IPS DF 4.7 (cell line): ENCODE data around the gene ERBB2.
"Not testable (repeated sequence)": the region's sequence is repeated elsewhere in the genome, so short reads cannot be mapped to it uniquely, and the experiment has no call there.

Source experiments
- DNase-seq: peaks from one replicate; pipeline ENCODE4 v3.0.0-alpha.2; 2013; ENCODE audit warnings: low spot score; ENCODE audit errors: extremely low read depth

The ERBB2 gene

DNA sequence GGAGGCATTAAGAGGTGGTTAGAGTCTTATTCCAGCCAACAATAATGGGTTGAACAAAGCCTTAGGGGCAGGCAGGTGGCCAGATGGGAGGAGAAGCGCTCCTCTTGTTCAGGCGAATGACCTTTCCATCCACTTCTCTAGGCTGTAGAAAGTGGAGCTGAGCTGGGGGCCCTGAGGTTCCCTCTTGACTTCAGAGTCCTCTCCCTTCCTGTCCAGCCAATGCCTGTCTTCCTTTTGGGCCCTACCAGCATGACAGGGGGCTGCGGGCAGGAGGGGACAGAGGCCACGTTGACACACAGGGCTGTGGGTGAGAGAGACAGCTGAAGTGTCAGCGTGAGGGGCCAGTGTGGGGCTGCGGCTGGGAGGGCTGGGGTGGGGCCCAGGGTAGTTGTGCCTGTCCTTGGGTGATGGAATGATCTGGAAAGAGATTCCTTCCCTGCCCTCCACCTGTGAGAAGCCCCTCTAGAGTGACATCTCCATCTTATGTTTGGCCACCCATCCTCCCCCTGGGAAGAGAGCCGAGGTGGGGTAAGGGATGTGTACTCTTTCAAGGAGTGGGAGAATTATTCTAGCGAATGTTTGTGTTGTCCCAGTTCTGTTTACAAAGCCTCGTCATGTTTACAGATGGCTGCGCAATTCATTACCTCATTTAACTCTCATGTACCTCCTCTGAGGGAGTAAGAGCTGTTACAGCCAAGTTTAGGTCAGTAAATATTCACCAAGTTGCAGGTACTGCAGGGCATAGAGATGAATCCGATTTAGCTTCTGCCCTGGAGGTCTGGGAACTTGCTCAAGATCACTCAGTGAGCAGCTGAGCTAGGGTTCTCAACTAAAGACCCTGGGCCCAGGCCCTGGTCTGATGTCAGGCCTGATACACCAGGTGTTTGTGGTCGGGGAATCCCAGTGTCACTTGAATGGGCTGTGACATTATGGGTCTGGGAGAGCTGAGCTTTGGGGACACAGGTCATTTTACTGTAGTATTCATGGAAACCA lies 3.3 kb downstream of the ERBB2 start:
- no peak for DNase-seq

DNA sequence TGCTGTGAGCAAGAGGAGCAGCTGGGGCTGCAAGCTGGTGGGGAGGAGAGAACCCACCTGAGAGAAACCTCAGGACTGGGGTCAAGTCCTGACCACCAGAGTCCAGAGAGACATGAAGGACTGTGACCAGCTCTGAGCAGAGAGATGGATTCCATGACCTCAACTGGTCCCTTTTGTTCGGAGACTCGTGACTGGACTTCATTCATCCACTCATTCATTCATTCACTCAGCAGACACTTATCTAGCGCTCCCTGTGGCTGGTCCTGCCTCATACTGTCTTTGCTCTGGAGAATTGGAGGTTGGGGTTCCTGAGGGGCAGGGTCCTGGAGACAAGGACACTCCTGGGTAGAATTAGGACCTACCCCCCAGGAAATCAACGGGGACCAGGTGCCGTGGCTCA lies 4.0 kb downstream of the ERBB2 start:
- DNase-seq = no peak

DNA sequence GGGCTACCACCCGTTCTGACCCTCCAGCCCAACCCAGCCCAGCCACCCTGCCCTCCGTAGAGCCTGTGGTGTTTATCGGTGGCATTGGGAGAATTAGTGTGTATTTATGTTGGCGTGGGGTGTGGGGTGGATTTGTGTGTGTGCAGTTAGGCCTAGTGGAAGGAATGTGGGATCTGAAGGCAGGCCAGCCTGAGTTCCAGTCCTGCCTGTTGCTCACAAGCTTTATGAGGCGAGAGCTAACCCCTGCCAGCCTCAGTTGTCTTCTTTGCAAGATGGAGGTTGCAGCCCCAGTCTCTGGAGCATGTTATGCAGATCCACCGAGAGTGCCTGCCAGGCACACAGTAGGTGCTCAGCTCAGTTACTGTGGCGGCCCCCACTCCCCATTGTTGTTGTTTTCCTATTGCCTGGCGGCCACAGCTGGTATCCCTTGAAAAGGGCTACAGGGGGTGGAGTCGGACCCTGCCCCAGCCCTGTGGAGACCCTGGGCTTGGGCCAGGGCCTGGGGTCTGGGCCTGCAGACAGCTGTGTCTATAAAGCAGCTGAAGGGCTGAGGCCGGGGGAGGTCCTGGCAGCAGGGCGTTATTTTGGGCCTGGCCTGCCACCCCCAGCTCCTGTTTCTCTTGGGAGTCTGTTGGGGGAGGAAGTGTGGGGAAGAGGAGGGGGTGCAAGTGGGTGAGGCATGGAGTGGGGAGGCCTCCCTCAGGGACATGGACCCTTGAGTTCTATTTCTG lies 5.1 kb downstream of the ERBB2 start:
- DNase-seq = no peak

DNA sequence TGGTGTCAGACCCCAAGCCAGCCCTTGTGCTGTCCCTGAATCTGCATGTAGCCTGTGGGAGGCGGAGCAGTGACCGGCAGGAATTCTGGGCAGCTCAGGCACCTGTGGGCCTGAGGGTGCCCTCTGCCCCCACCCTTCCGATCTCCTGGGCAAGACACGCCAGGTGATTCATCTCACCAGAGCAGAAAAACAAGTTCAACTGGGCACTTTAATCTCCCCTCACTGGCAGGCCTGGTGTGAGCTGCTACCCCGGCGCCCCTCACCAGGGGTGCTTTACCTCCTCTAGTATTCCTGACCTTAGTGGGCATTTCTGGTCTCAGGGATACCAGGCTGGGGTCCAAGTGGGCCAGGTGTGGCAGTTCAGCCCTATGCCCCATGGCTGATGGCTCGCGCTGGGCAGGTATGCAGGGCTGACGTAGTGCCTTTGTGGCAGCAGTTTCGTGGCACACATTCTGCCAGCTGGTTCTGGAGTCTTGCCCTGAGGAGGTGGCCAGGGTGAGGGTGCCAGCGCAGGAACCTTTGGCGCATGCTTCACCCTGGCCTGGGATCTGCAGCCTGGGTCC lies 6.0 kb downstream of the ERBB2 start:
- no peak for DNase-seq

DNA sequence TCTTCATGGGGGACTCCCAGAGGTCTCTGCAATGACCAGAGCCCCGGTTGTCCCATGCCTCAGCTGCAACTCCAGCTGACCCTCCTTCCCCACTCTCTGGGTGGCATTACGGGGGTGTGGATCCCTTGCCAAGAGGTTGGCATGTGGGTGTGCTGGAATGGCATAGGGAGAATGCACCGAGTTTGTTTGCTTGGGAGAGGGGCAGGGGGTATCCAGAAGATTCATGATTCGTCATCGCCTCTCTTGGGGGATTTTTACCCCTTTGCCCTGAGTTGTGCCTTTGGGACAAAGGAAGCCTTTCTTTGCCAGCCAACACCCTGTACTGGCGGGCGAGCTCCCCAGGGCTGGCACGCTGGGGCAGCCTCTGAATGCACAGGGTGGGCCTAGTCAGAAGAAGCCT lies 6.5 kb downstream of the ERBB2 start:
- DNase-seq = no peak

DNA sequence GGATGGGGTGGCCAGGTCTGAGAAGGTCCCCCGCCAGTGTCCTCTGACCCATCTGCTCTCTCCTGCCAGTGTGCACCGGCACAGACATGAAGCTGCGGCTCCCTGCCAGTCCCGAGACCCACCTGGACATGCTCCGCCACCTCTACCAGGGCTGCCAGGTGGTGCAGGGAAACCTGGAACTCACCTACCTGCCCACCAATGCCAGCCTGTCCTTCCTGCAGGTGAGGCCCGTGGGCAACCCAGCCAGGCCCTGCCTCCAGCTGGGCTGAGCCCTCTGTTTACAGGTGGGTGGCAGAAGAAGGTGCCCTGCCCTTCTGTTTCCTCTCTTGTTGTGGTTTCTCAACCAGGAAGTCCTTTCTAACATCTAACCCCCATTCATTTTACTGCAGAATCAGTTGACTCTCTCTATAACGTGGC lies 7.1 kb downstream of the ERBB2 start:
- no peak for DNase-seq

DNA sequence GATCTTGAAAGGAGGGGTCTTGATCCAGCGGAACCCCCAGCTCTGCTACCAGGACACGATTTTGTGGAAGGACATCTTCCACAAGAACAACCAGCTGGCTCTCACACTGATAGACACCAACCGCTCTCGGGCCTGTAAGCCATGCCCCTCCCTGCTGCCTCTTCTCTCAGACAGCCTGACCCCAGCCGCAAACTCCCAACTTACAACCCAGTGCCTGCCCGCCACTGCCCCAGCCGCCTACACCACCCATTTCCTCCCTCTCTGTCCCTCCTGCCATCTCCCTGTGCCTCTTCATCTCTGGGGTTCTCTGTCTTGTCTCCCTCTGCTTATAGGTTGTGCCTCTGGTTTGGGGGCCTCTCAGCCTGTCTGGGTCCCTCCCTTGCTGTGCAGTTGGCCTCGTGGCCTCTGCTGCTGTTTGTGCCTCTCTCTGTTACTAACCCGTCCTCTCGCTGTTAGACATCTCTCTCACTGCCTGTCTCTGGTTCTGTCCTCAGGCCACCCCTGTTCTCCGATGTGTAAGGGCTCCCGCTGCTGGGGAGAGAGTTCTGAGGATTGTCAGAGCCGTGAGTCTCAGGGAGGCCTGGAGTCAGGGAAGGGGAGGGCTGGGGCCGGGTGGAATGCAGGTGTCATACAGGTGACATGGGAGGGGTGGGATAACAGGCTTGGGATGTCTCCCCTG lies 9.6 kb downstream of the ERBB2 start:
- DNase-seq = no peak

DNA sequence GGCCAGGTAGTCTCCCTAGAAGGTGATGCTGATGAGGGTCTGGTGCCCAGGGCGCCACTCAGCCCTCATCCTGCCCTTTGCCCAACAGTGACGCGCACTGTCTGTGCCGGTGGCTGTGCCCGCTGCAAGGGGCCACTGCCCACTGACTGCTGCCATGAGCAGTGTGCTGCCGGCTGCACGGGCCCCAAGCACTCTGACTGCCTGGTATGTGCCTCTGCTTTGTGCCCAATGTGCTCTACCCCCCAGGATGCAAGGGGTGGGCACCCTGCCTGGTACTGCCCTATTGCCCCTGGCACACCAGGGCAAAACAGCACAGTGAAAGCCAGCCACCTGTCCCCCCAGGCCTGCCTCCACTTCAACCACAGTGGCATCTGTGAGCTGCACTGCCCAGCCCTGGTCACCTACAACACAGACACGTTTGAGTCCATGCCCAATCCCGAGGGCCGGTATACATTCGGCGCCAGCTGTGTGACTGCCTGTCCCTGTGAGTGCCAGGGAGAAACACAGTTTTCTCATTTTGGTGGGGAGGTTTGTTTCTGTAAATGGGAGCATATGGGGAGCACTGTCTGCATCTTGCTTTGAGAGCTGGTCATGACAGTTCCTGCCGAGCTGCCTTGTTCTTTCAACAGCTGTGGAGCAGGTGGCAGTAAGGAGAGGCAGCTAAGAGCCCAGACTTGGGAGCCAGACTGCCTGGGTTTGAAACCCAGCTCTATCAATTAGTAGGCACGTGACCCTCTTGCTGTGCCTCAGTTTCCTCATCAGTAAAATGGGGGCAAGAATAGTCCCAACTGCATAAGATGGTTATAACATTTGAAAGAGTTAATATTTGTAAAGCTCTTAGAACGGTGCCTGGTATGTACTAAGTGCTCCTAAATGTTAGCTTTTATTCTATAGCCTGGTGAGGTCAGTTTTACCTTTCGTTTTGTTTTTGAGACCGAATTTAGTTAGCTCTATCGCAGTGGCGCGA lies 10.4 kb downstream of the ERBB2 start:
- DNase-seq = no peak

DNA sequence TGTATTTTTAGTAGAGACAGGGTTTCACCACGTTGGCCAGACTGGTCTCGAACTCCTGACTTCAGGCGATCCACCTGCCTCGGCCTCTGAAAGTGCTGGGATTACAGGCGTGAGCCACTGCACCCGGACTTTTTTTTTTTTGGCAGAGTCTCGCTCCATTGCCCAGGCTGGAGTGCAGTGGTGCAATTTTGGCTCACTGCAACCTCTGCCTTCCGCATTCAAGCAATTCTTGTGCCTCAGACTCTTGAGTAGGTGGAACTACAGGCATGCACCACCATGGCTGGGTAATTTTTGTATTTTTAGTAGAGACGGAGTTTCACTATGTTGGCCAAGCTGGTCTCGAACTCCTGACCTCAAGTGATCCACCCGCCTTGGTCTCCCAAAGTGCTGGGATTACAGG lies 11.2 kb downstream of the ERBB2 start:
- not testable (repeated sequence) for DNase-seq

DNA sequence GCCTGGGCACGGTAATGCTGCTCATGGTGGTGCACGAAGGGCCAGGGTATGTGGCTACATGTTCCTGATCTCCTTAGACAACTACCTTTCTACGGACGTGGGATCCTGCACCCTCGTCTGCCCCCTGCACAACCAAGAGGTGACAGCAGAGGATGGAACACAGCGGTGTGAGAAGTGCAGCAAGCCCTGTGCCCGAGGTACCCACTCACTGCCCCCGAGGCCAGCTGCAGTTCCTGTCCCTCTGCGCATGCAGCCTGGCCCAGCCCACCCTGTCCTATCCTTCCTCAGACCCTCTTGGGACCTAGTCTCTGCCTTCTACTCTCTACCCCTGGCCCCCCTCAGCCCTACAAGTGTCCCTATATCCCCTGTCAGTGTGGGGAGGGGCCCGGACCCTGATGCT lies 12.0 kb downstream of the ERBB2 start:
- no peak for DNase-seq

DNA sequence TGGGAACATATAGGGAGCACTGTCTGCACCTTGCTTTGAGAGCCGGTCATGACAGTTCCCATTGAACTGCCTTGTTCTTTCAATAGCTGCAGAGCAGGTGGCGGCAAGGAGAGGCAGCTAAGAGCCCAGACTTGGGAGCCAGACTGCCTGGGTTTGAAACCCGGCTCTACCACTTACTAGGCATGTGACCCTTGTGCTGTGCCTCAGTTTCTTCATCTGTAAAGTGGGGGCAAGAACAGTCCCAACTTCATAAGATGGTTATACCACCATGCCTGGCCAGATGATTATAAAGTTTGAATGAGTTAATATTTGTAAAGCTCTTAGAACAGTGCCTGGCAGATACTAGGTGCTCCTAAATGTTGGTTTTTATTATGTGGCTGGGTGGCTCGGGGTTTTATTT lies 14.4 kb downstream of the ERBB2 start:
- DNase-seq = no peak

DNA sequence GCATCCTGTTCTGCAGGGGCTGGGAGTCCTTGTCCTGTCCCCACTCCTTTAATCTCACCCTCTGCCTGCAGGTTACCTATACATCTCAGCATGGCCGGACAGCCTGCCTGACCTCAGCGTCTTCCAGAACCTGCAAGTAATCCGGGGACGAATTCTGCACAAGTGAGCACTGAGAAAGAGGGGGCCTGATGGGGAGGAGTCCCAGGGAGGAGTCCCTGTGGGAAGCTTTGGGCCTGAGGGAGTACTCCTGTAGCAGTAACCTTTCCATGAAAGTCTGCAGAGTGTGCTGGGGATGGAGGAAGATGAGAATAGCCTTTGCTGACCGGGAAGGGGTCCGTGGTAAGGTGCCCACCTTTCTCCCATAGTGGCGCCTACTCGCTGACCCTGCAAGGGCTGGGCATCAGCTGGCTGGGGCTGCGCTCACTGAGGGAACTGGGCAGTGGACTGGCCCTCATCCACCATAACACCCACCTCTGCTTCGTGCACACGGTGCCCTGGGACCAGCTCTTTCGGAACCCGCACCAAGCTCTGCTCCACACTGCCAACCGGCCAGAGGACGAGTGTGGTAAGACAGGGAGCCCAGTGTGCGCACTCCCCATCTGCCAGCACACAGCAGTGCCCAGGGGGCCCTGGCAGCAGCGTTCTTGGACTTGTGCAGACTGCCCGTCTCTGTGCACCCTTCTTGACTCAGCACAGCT lies 15.7 kb downstream of the ERBB2 start:
- DNase-seq = no peak

DNA sequence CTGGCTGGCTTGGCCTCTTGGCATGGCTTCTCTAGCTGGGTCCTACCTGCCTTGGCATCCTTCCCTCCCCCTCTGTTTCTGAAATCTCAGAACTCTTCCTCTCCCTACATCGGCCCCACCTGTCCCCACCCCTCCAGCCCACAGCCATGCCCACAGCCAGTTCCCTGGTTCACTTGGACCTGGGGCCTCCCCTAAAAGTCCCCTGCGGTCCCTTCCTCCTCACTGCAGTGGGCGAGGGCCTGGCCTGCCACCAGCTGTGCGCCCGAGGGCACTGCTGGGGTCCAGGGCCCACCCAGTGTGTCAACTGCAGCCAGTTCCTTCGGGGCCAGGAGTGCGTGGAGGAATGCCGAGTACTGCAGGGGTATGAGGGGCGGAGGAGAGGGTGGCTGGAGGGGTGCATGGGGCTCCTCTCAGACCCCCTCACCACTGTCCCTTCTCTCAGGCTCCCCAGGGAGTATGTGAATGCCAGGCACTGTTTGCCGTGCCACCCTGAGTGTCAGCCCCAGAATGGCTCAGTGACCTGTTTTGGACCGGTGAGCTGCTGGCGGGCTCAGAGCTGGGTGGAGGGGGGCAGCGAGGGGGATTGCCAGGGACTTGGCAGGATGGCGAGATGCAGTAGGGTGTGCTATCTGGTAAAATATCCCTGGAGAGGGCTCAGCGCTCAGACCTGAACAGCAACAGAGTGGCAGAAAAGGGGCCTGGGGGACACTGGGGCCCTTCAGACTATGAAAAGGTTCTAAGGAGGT lies 16.4 kb downstream of the ERBB2 start:
- DNase-seq = no peak

DNA sequence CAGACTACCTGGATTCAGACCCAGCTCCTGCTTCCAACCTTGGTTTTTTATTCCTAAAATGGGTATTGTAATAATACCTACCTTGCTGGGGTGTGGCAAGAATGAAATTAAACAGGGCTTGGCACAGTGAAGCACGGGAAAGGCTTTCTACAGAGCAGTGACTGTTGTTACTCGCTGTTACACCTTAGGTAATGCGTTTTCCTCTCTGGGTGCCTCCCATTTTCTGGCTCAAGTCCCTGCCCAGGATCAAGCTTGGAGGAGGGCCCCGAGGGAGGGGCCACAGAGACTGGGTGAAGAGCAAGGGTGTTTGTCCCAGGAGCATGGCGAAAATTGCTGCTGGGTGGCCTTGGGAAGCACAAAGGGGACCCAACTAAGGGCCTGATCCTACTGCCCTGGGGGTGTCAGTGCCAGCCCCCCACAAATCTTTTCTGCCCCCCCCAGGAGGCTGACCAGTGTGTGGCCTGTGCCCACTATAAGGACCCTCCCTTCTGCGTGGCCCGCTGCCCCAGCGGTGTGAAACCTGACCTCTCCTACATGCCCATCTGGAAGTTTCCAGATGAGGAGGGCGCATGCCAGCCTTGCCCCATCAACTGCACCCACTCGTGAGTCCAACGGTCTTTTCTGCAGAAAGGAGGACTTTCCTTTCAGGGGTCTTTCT lies 17.1 kb downstream of the ERBB2 start:
- no peak for DNase-seq

DNA sequence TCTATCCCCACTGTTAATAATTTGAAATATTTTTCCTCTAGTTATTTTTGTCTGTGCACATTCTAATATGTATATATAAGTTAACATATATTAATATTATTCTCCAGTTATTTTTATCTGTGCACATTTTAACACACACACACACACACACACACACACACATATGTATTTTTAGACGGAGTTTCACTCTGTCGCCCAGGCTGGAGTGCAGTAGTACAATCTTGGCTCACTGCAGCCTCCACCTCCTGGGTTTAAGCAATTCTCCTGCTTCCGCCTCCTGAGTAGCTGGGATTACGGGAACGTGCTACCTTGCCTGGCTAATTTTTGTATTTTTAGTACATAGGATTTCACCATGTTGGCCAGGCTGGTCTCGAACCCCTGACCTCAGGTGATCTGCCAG lies 17.8 kb downstream of the ERBB2 start:
- no peak for DNase-seq

DNA sequence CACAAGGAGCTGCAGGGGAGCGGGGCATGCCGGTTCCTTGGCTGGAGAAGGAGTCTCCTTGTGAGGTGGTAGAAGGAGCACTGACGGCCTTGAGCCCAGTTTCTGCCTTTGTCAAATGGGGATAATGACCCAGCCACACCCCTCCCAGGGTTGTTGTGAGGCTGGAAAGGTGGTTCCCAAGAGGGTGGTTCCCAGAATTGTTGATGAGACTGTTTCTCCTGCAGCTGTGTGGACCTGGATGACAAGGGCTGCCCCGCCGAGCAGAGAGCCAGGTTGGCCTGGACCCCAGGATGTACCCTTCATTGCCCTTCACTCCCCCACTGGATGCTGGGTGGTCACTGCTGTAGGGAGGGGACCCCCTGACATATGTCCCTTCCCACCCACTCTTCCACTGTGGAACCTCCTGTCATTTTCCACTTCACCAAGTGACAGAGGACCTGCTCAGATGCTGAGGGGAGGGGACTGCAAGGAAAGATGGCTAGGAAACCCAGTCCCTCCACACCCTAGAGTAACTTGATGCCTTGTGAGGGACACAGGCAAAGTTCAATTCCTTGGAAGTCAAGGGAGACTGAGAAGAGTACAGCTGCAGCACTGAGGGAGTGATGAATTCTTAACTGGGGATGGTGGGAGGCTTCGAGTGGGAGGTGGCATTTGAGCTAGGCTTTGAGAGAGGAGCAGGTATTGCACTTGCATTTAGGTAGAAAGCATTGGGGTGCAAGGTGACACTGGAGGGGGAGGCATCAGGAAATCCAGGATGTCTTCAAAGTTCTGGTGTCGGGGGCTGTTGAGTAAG lies 19.9 kb downstream of the ERBB2 start:
- DNase-seq = no peak

DNA sequence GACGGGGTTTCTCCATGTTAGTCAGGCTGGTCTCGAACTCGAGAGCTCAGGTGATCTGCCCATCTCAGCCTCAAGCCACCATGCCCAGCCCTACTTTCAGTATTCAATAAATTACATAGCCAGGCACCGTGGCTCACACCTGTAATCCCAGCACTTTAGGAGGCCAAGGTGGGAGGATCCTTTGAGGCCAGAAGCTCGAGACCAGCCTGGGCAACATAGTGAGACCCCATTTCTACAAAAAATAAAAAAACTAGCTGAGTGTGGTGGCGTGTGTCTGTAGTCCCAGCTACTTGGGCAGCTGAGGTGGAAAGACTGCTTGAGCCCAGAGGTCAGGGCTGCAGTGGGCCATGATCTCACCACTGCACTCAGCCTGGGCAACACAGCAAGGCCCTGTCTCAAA lies 22.2 kb downstream of the ERBB2 start:
- no peak for DNase-seq
